Hippocampal formation (tissue), 2 donors: Measurements from ENCODE around the gene SPG21.

Experiments used
- DNase-seq, 2 donors: peaks; one replicate each; lab custom pipeline; 2025; lab: John Stamatoyannopoulos, UW

The SPG21 gene

GRCh38 chr15:64938192-64938591 lies 51.5 kb downstream of the SPG21 start:
- no peak for DNase-seq

DNA sequence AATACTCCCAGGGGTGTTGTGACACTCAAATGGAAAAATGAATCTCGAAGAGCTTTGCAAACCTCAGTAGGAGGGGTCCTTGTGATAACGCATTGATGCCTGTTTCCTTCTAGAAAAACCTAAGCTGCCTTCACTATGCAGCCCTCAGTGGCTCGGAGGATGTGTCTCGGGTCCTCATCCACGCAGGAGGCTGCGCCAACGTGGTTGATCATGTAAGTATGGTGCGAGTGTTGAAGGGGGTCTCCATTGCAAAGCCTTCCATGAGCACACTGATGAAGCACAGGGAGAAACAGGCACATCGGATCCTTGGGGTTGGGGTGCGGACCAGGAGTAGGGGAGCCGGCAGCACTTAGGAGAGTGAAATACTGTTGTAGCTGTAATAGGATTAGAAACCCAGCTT lies 55.7 kb downstream of the SPG21 start:
- DNase-seq = no peak

GRCh38 chr15:64931381-64931780 lies 58.3 kb downstream of the SPG21 start:
- DNase-seq = no peak

DNA sequence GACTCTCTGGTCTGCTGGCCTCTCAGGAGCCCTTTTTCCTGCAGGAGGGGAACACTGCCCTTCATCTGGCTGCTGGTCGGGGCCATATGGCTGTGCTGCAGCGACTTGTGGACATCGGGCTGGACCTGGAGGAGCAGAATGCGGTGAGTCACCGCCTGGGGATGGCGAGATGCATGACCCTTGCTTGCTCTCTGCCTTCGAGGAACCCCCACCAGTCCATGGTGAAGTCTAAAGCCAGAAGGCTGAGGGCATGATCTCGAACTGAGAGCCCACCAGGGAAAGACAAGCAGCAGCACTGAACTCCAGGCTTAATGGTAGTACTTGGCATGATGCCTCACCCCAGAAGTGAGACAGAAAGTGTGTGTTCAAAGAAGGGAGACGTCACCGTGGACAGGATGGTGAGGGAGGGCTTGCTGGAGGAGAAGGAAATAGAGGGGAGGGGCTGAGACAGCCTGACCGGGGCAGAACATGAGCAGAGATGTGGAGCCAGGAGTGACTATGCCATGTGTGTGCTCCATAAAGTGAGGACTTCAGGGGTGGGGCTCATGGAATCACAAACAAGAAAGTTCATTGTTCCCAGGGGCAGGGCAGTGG lies 58.8 kb downstream of the SPG21 start:
- DNase-seq = no peak

DNA sequence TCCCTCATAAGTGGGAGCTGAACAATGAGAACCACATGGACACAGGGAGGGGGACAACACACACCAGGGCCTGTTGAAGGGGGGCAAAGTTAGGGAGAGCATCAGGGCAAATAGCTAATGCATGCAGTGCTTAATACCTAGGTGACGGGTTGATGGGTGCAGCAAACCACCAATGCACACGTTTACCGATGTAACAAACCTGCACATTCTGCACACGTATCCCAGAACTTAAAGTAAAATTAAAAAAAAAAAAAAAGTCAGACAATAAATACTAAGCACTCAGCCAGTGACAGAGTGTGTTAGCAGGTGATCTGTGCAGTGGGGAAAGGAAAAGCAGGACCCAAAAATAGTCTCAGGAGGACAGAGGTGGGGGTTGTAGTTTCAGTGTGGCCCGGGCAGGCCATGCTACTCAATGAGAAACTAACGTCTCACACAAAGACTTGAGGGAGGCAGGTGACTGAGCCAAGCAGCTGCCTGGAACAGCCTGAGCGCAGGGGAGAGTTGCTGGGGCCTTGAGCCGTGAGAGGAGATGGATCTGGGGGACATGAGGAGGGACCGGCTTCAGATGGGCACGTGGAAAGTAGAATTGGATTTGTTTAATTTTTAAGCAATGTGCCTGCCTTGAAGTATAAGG lies 59.6 kb downstream of the SPG21 start:
- DNase-seq = no peak

GRCh38 chr15:64928626-64929220 lies 61.0 kb downstream of the SPG21 start:
- DNase-seq = no peak

- no peak for DNase-seq
Observed at GRCh38 chr15:64926661-64927060, 63.1 kb downstream of the SPG21 start.

DNA sequence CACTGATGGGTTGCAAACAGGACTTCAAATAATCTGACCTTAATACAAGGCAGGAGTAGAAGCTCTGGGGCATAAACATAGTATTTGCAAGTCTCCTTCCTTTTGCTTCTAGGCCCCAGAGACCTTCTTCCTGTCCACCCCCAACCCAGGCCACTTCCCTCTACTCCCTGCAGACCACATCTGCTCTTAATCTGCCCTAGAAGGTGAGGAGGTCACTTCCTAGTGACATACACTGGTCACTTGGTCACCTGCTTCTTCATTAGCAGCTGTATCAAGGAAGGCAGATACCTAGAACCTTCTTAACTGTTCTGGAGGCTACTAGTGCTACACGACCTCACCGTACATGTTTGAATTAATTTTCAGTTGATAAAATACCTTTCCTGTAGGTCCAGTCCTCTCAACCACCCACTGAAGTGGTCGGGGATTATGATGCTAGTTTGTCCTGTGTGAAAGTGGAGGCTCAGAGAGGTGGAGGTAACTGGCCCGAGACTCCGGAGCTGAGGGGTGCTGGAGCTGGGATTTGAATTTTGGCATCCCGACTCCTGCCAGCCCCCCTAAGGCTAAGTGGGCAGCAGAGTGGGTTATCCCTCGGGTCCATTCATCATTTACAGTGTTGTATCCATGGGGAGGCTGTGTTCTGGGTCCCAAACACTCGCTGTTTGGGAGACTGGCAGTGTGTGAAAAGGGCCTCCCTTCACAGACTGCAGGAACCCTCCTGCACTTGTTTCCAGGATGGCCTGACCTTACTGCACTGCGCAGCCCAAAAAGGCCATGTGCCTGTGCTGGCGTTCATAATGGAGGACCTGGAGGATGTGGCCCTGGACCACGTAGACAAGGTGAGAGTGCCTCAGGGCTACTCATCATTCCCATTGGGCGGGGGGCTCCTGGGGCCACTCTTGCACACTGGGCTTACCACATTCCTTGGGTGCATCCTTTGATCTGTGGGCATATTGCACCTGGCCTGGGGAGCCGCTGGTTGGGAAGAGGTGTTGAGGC lies 64.1 kb downstream of the SPG21 start:
- no peak for DNase-seq

DNA sequence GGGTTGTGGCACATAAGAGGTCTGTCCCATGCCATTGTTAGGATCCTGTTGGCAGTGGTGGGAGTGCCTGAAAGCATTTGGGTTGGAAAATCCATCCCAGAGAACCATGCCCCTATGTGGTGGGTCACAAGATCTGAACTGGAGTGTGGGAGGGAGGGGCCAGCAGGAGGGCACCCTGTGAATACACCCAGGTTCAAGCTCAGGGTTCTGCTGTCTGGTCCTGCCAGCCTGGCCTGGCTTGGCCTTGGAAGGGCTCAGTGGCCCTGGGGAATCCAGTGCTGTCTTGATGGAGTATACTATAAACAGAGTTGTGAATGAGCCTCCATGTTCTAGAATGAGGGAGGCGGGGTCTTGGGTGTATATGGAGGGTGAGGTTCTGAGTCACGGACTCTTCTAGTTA lies 66.2 kb downstream of the SPG21 start:
- no peak for DNase-seq

DNA sequence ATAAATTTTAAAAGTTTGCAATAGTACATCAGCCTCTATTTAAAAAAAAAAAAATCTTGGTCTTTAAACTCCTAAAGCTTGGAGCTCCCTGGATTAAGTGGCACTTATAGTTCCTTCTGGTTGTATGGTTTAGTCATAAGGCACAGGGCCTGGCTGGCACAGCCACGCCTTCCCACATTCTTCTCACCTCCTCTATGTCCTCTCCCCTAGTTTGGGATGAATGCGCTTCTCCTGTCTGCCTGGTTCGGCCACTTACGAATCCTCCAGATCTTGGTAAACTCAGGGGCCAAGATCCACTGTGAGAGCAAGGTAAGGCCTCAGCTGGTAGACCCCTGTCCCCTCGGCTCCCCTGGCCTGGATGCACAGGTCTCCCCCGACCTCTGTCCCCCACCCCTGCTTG lies 68.0 kb downstream of the SPG21 start:
- no peak for DNase-seq

DNA sequence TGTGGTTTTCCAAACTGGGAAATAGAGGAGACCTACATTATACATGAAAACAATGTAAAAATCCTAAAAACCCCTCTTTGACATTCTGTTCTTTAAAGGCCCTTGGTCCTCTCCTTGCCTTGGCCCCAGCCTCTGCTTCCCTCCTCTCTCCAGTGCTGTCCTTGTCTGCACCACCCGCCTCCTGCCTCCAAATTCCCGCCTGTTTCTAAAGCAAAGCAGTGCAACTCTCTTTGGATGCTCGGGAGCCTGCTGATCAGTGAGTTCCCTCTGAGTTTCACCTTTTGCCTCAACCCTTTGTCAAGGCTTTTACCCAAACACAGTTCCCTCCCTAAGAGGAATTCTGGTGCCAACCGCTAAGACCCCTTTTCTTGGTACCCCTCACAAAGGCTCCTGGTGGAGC lies 70.0 kb downstream of the SPG21 start:
- no peak for DNase-seq

DNA sequence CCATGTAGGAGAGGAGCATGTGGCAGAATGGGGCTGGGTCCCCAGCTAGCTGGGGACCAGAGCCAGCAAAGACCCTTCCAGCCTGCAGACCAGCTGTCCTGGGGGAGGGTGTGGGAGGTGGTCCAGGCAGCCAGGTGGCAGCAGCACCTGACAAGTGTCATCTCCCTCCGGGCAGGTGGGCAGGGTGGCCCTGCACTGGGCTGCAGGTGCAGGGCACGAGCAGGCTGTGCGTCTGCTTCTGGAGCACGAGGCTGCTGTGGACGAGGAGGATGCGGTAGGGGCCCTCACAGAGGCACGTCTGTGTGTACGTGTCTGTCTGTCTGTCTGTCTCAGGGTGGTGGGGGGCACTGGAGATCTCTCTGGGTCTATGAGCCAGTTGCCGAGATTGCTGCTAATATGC lies 72.5 kb downstream of the SPG21 start:
- DNase-seq = no peak

- DNase-seq = no peak
Observed at GRCh38 chr15:64916365-64916764, 73.3 kb downstream of the SPG21 start.

DNA sequence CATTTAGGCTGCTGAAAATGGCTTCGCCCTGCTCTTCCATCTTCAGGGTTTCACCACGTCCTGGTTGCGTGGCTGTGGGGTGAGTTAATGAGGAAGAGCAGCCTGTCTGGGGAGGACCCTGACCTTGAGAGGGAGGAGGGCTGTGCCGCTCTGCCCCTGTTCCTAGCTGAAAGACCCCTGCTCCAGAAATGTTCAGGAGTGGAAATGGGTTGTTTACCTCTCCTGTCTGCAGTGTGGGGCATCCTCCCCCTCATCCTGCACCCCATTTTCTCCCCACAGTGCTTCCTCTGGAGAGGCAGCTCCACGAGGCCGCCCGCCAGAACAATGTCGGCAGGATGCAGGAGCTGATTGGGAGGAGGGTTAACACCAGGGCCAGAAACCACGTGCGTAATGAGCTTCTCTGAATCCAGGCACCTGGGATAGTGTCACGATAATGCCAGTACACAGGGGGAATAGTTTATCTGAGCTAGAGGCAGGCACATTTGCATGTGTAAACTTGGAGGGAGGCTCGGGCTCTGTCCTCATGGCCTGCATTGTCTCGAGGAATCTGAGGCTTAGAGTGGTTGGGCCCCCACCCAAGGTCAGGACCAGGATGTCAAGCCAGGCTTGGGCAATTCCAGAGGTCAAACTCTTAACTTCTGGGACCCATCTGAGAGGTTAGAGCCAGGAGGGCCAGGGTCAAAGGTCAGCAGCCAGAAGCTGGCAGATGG lies 74.0 kb downstream of the SPG21 start:
- DNase-seq = no peak
